ENCODE results near the gene KDM5D.

- TF ChIP-seq CTCF (IDR thresholded peaks at IDR 0.05), result no peak
- no peak for TF ChIP-seq EP300 (IDR thresholded peaks at IDR 0.05)
Measured at GRCh38 chrY:19717146-19717545, 27.4 kb downstream of the KDM5D start.
